Measurements from ENCODE around the gene FAH. TPM values are rescaled to one million over a fixed set of nuclear protein-coding genes. Genes with fewer than 3 reads are reported as not detected.

The FAH gene
- total and polyA plus RNA-seq, 4 donors: 23.7 to 55.5 (median 49.2) TPM

GRCh38 chr15:80175436-80175835 lies 22.6 kb downstream of the FAH start:
- no peak for DNase-seq
- peaks cover 0 to 23% (median 14%) of the 10 kb centered on the region in 4 donors for H3K36me3 ChIP-seq (ENCODE audit: control insufficient read depth in 4 of 4, insufficient read depth in 4 of 4, low read length in 4 of 4)
- H3K27ac ChIP-seq (ENCODE audit: low read depth in 1 of 2, low read length in 1 of 2): no peak overlapping the region
- no peaks in the 10 kb centered on the region for H3K9me3 ChIP-seq (ENCODE audit: control insufficient read depth in 4 of 4, insufficient read depth in 3 of 4, low read length in 3 of 4)
- no peak for ATAC-seq (ENCODE audit: insufficient read depth, low FRiP score)
- TF ChIP-seq CTCF (IDR thresholded peaks at IDR 0.05; ENCODE audit: control extremely low read depth, extremely low read depth): no peak
- WGBS, 2 donors: 96 to 97% methylated on average over 9 of the region's 9 CpGs
- no peak overlapping the region for H3K9ac ChIP-seq (ENCODE audit: insufficient read depth in 1 of 2, low read length in 2 of 2)
- H3K4me1 ChIP-seq (ENCODE audit: control insufficient read depth in 5 of 5, insufficient read depth in 5 of 5, low read length in 5 of 5): peaks cover 0 to 4% (median 0%) of the 10 kb centered on the region in 5 donors
- H3K27me3 ChIP-seq (ENCODE audit: control insufficient read depth in 3 of 3, insufficient read depth in 3 of 3, low read length in 2 of 3): no peaks in the 10 kb centered on the region
- H3K4me3 ChIP-seq: no peak overlapping the region

- Histone ChIP-seq H3K27ac (ENCODE audit: low read depth in 1 of 2, low read length in 1 of 2) (no peak overlapping the region), H3K9ac (ENCODE audit: insufficient read depth in 1 of 2, low read length in 2 of 2) (no peak overlapping the region), H3K9me3 (ENCODE audit: control insufficient read depth in 4 of 4, insufficient read depth in 3 of 4, low read length in 3 of 4) (no peaks in the 10 kb centered on the region), H3K4me1 (ENCODE audit: control insufficient read depth in 5 of 5, insufficient read depth in 5 of 5, low read length in 5 of 5) (peaks cover 0 to 4% (median 0%) of the 10 kb centered on the region in 5 donors), H3K27me3 (ENCODE audit: control insufficient read depth in 3 of 3, insufficient read depth in 3 of 3, low read length in 2 of 3) (no peaks in the 10 kb centered on the region), H3K36me3 (ENCODE audit: control insufficient read depth in 4 of 4, insufficient read depth in 4 of 4, low read length in 4 of 4) (peaks cover 0 to 26% (median 18%) of the 10 kb centered on the region in 4 donors), H3K4me3 (no peak overlapping the region)
- WGBS, 2 donors: 63 to 70% methylated on average over 6 of the region's 6 CpGs
- no peak for TF ChIP-seq CTCF (IDR thresholded peaks at IDR 0.05; ENCODE audit: control extremely low read depth, extremely low read depth)
- DNase-seq: no peak
- ATAC-seq (ENCODE audit: insufficient read depth, low FRiP score): no peak
Measured at GRCh38 chr15:80176443-80176842, 23.6 kb downstream of the FAH start.

- Histone ChIP-seq H3K9ac (ENCODE audit: insufficient read depth in 1 of 2, low read length in 2 of 2) (no peak overlapping the region), H3K36me3 (ENCODE audit: control insufficient read depth in 4 of 4, insufficient read depth in 4 of 4, low read length in 4 of 4) (peaks cover 0 to 24% (median 24%) of the 10 kb centered on the region in 4 donors), H3K4me3 (no peak overlapping the region), H3K4me1 (ENCODE audit: control insufficient read depth in 5 of 5, insufficient read depth in 5 of 5, low read length in 5 of 5) (peaks cover 0 to 6% (median 4%) of the 10 kb centered on the region in 5 donors), H3K9me3 (ENCODE audit: control insufficient read depth in 4 of 4, insufficient read depth in 3 of 4, low read length in 3 of 4) (no peaks in the 10 kb centered on the region), H3K27me3 (ENCODE audit: control insufficient read depth in 3 of 3, insufficient read depth in 3 of 3, low read length in 2 of 3) (no peaks in the 10 kb centered on the region), H3K27ac (ENCODE audit: low read depth in 1 of 2, low read length in 1 of 2) (no peak overlapping the region)
- ATAC-seq (ENCODE audit: insufficient read depth, low FRiP score) (no peak), DNase-seq (no peak)
- 75 to 87% methylated on average over 2 of the region's 2 CpGs for WGBS, 2 donors
- TF ChIP-seq CTCF (IDR thresholded peaks at IDR 0.05; ENCODE audit: control extremely low read depth, extremely low read depth): no peak
Measured at GRCh38 chr15:80177156-80177555, 24.4 kb downstream of the FAH start.
